DMS114 treated with DMSO at 0.1 percent for 48 hours (cell line): ENCODE results near the gene ADRA2A.

Source experiments
- DNase-seq: peaks from one replicate; lab custom pipeline; 2025; ENCODE audit not compliant: unreplicated experiment; lab: John Stamatoyannopoulos, UW

Gene ADRA2A

DNA sequence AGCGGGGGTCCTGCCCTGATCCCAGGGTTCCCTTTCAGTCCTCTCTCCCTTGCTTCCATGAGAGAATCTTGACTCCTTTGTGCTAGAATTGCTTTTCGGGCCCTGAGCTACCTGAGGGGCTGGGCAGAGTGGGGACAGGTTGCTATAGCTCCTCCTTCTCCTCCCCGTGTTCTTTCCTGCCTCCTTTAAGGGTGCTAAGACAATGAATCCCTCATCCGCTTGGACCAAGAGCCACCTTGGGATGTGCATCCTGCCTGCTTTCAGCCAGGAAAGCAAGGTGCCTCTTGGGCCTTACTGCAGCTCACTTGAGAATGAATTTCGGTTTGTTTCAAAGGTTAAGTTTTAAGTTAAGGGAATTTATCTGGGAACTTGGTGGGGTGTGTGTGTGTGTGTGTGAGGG lies 53.6 kb downstream of the ADRA2A start:
- DNase-seq, result no peak
